GM19035 (cell line): Measurements from ENCODE around the gene OR10A5.
A peak's percentile ranks its signal among the peaks of the same experiment; 100 is the strongest.
"Not testable (repeated sequence)": the region's sequence is repeated elsewhere in the genome, so short reads cannot be mapped to it uniquely, and the experiment has no call there.

Experiments used
- ATAC-seq: cut with Tn5 transposase; IDR thresholded peaks from one replicate; pipeline ENCODE4 v1.9.1; 2021; ENCODE audit not compliant: unreplicated experiment

Gene OR10A5

GRCh38 chr11:6845383-6845782, at the start of gene OR10A5:
OR10A5 (plus strand) TSS chr11:6845683; CDS start chr11:6845683, 0 bp downstream.
- no peak for ATAC-seq

DNA sequence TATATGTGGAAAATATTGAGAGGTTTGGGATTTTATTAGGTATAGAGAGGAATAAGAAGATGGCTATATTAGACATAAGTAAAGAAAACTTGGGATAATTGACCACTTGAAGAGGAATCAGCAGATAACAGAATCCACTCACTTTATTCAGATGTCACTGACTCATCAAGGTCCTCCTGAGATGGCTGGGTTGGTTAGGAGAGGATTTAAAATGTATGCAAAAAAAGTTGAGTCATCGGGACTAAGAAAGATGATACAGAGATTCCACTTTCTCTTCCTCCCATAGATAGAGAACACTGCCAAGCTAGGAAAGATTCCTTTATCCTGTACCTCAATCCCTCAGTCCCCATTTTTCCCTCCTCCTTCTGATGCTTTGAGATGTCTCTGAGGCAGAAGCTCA, 46.1 kb upstream of the OR10A5 start, which contains the start of gene OR6A2:
TSS of gene OR6A2 (minus strand) at position 288 of the 400 bp plus-strand sequence. CDS start 3,981 bp downstream, outside the sequence.
- ATAC-seq, result no peak

DNA sequence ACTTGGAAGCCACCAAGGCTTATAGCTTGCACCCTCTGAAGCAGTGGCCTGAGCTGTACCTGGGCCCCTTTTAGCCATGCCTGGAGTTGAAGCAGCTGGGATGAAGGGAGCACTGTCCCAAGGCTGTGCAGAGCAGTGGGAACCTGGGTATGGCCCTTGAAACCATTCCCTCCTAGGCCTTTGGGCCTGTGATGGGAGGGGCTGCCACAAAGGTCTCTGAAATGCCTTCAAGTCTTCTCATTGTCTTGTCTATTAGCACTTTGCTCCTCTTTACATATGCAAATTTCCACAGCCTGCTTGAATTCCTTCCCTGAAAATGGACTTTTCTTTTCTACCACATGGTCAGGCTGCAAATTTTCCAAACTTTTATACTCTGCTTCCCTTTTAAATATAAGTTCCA, 44.4 kb upstream of the OR10A5 start:
- ATAC-seq, result not testable (repeated sequence)

DNA sequence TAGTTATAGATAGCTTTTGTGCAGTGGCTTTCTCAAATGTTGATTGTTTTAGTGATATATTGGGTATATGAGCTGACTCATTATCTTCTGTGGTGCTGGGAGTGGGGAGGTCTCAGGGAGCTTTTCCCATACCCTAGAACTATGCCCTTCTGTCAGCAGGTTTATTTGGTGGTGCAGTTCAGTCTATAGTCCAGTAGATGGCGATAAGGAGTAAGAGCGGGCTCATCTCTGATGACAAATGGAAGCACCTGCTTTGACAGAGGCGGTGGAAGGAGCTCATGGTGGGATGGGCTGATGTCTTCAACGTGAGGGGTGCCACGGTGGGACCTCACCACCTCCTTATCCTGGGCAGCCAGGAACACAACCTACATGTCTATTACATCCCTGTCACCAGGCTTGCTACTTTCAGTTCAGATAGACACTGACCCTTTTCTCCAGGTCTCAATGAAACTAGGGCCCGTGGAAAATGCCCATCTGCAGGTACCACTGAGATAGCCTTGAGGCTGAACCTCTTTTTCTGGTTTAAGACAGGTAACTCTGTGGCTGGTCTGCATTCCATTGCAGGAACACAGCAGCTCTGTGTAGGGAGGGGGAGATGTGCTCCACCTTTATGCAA, 33.0 kb upstream of the OR10A5 start:
- ATAC-seq, result peak; percentile 97

GRCh38 chr11:6813656-6814055, 31.8 kb upstream of the OR10A5 start:
- ATAC-seq, result no peak

GRCh38 chr11:6817694-6818093, 27.8 kb upstream of the OR10A5 start:
- ATAC-seq, result no peak

DNA sequence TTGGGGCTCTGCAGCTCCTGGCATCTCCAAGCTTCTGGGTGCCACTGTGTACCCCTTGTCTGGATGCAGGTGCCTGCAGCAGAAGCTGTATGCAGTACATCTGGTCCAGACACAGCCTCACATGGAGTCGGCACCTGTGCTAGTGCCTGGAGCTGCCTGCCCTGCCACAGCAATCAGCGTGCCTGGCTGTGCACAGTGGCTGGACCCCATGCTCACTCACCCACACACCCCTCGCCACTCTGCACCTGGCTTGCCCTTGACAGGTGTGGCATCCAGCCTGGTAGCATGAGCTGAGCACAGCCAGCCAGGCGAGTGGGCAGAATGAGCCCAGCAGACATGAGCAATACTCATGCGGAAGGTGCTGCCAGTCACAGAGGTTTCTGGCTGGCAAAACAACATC, 26.5 kb upstream of the OR10A5 start:
- no peak for ATAC-seq

- no peak for ATAC-seq
These were observed 21.2 kb upstream of the OR10A5 start for GRCh38 chr11:6824136-6824823.

DNA sequence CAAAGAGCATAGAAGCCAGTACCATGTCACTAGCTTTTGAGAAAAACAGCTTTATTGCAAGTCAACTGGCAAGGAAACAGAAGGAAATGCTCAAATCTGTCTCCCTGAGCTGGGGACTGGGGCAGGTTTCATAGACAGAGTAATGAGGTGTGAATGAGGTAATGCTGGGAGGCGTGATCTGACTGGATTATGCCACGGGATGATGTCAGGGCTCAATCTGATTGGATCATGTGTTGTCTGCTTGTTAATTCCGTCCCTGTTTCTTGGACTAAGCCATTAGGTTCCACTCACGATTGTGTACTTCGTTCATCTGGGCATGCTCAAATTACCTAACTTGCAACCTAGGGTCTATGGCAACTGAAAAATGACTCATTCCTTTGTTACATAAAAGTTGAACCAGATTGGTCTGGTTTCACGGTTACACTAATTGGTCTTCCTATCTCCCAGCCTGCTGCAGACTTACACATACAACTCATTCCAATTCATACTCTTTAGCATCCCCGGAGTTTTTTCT, 20.2 kb upstream of the OR10A5 start:
- no peak for ATAC-seq

DNA sequence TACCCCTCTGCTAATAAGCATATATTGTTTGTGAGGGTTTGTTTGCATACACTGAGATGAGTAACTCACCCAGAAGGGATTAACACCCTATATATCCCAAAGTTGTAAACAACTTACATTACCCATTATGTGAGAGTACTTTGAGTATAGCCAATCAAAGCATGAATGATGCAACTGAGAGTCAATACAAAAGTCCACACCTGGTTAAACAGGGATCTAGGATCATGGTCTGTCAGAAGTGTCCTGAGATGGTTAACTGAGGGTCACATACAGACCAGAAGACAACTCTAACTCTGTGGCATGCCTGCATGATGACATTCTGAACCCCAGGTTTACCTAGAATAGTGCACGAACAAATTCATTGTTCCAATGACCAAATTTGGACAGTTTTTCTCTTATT, 17.4 kb upstream of the OR10A5 start:
- ATAC-seq, result no peak

GRCh38 chr11:6833356-6833755, 12.1 kb upstream of the OR10A5 start:
- ATAC-seq, result no peak

GRCh38 chr11:6834021-6834420, 11.5 kb upstream of the OR10A5 start:
- ATAC-seq, result no peak

DNA sequence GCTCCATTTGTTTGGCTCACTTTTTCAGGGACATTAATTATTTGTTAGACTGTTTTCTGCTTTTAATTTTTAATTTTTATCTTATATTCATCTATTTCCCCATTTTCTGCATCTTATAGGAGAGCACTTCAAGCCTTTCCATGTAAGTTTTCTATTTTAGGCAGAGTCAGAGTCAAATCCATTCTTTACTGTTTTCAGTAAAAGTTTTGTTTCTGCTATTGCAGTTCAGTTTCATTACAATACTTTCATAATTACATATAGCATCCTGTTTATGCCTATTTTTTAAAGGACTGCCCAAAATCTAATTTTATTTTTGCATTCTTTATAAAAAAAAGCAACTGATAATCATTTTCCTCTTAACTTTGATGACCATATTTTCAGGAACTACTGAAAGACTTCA, 3.8 kb upstream of the OR10A5 start:
- ATAC-seq, result peak; percentile 55

- ATAC-seq, result no peak
These were observed 1.8 kb upstream of the OR10A5 start for GRCh38 chr11:6843670-6844069.

DNA sequence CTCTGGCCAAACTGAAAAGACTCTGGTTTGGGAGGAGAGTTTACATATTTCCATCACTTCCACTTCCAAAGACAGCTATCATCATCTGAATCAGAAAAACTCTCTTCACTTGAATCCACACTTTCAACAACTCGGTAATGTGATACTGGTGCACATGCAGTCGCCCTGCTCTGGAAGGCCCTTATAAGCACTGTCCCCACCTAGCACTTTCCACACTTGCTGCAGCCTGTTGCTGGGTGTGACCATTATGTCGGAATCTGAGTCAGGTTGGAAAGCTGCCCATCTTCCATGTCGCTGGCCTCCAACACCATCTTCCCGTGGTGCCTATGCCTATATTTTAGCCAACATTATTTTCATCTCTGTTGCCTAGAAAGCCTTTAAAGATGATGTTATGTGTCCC, 1.1 kb upstream of the OR10A5 start:
- no peak for ATAC-seq

DNA sequence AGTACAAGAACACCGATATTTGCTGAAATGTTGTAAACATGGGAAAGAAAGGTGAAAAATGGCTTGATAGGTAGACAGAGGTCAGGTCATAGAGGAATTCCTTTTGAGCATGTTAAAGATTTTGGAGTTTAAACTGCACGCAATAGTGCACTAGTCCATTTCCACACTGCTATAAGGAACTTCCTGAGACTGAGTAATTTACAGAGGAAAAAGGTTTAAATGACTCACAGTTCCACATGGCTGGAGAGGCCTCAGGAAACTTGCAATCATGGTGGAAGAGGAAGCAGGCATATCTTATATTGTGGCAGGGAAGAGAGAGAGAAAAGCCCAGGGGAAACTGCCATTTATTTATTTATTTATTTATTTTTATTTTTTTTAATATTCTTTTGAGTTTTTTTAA, 5.0 kb downstream of the OR10A5 start:
- no peak for ATAC-seq

- not testable (repeated sequence) for ATAC-seq
These were observed 9.3 kb downstream of the OR10A5 start for GRCh38 chr11:6854801-6855200.

GRCh38 chr11:6855971-6856541, 10.6 kb downstream of the OR10A5 start:
- ATAC-seq, result no peak

DNA sequence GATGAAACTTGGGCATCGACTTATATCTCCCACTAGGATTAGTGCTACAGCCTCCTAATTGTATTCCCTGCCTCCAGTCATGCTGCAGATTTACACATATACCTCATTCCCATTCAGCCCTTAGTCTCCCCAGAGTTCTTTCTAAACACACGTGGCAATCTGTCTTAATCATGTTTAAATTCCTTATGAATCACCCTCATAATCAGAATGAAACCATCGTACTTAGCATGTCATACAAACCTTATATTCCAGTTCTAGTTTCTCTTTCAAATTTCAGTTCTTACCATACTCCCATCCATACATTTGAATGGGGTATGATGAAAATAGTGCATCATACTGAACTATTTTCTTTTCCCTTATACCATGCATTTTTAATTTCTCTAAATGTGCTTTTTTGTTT, 11.4 kb downstream of the OR10A5 start:
- peak; percentile 86 for ATAC-seq

GRCh38 chr11:6862961-6863360, 17.5 kb downstream of the OR10A5 start, which contains the start of gene OR10A2:
OR10A2 (plus strand) TSS chr11:6863057; CDS start chr11:6869755, 6,698 bp downstream.
- no peak for ATAC-seq

DNA sequence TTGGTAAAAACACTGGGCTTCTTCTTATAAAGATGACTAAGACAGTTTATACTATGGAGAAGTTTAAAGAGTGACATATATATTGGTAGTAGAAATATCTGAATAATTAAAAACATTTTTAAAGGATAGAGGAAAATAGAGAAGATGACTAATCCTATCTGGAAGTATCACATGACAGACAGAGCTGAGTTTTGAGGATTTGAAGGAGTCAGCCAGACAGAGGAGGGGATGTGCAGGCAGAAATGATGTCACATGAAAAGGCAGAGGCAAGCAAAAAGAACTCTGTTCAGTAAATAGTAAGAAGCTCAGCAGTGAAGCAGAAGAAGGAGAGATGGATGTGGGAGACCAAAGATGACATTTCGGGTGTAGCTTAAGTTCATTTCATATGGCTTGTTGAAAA, 19.0 kb downstream of the OR10A5 start:
- ATAC-seq, result no peak

GRCh38 chr11:6871278-6871677, 25.8 kb downstream of the OR10A5 start:
- no peak for ATAC-seq
